Stromal cell of bone marrow (primary cell): ENCODE results near the gene SPINT3.
"Not testable (repeated sequence)": the region's sequence is repeated elsewhere in the genome, so short reads cannot be mapped to it uniquely, and the experiment has no call there.

Source experiments
- DNase-seq: peaks from one replicate; pipeline ENCODE4 v3.0.0-alpha.2; 2012; ENCODE audit warnings: low read depth

Gene SPINT3

DNA sequence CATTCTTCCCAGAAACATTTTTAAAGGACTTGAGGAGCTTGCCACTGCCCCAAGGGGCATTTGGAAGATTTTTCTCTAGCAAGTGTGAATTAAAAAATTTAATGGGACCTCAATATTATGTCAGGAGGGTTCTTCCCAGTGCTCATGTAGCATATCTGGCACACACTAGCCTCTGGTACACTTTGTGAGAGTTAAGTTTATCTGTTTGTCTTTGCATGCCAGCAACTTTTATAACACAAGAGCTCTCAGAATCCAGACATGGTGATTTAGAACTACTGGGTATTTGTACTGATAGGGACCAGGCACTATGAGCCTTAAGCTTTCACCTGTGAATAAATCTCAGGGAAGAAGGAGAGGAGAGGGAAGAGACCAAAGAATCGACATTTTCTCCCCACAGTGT, 12.9 kb downstream of the SPINT3 start:
- no peak for DNase-seq

GRCh38 chr20:45501600-45501999, 13.8 kb downstream of the SPINT3 start:
- DNase-seq = no peak

- DNase-seq = no peak
These were observed 15.4 kb downstream of the SPINT3 start for GRCh38 chr20:45500022-45500421.

DNA sequence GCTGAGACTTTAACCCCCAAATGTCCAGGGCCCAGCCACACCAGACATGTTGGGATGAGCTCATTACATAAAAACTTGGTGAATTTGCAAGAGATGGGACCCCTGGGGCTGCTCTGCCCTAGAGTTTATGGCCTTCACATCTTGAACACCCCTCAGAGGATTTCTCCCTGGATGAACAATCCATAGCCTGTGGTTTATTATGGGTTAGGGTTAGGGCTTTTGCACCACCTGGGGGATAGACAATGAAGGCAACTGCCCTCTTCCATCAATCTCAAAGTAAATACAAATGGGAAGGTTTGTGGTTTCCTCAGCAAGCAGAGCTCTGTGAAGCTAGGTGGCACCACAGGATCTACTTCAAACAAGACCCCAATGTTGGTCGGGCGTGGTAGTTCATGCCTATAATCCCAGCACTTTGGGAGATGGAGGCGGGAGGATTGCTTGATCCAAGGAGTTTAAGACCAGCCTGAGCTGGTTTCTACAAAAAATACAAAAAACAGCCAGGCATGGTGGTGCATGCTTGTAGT, 17.4 kb downstream of the SPINT3 start:
- no peak for DNase-seq

DNA sequence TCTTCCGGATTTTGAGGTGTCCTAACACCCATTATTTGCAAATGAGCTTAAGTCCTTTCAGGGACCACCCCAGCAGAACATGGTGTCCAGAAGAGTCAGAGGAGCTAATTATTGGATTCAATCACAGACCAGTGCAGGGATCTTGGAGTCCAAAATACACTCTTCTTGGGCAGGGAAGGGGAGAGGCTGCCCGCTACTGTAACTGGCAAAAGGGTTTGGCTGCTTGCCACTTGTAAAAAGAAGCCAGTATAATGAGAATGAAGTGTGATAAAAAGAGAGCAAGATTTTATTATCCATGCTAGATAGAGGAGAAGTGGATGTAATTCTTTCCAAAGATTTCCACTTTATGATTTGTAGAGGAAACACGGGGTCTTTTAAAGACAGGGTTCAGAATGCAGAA, 19.3 kb downstream of the SPINT3 start:
- no peak for DNase-seq

GRCh38 chr20:45495501-45495941, 19.9 kb downstream of the SPINT3 start:
- DNase-seq = no peak

GRCh38 chr20:45489083-45489531, 26.3 kb downstream of the SPINT3 start:
- DNase-seq = no peak

DNA sequence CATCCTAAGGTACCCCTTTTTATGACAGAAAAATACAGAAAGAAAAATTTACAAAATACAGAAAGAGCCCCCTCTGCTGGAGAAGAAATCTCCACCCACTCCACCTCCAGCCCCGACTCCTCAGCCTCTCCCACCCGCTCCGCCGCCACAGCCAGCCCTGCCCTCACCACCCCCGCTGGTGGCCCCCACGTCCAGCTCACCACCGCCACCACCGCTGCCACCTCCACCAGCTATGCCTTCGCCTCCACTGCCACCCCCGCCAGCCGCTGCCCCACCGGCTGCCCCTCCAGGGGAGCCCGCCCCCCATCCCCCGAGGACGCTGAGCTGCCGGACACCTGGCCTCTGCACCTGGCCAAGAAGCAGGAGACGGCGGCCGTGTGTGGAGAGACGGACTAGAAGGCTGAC, 28.2 kb downstream of the SPINT3 start:
- DNase-seq = no peak

GRCh38 chr20:45485388-45485787, 30.0 kb downstream of the SPINT3 start:
- no peak for DNase-seq

- no peak for DNase-seq
These were observed 30.7 kb downstream of the SPINT3 start for GRCh38 chr20:45484676-45485075.

DNA sequence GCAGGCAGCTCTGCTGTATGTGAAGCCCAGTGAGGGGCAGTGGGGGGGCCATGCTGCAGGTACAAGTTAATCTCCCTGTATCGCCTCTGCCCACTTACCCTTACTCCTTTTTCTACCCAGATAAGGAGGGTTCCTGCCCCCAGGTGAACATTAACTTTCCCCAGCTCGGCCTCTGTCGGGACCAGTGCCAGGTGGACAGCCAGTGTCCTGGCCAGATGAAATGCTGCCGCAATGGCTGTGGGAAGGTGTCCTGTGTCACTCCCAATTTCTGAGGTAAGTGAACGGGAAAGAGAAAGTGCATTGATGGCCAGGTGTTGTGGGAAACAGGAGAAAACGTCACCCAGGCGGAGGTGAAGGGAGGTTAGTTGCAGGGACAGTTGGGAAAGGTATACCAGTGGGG, 35.6 kb downstream of the SPINT3 start:
- no peak for DNase-seq

- not testable (repeated sequence) for DNase-seq
These were observed 37.8 kb downstream of the SPINT3 start for GRCh38 chr20:45477530-45478148.

GRCh38 chr20:45472286-45472685, 43.1 kb downstream of the SPINT3 start:
- not testable (repeated sequence) for DNase-seq

DNA sequence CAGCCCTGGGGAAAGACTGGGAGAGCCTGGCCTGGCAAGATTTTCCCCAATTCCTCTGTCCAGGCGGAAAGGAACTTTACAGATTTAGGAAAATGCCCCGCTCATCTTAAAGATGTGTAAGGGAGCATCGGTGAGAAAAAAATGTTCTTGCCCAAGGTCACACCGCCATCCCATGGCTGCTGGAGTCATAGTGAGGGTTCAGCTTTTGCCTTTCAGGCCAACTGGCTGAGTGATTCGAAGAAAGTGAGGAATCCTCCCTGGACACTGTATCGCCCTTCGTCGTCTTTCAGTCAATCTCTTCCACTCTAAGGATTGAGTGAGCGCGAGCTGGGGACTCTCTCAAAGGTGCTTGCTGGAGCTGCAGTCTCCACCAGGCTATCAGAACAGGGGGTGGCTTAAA, 44.5 kb downstream of the SPINT3 start:
- no peak for DNase-seq

DNA sequence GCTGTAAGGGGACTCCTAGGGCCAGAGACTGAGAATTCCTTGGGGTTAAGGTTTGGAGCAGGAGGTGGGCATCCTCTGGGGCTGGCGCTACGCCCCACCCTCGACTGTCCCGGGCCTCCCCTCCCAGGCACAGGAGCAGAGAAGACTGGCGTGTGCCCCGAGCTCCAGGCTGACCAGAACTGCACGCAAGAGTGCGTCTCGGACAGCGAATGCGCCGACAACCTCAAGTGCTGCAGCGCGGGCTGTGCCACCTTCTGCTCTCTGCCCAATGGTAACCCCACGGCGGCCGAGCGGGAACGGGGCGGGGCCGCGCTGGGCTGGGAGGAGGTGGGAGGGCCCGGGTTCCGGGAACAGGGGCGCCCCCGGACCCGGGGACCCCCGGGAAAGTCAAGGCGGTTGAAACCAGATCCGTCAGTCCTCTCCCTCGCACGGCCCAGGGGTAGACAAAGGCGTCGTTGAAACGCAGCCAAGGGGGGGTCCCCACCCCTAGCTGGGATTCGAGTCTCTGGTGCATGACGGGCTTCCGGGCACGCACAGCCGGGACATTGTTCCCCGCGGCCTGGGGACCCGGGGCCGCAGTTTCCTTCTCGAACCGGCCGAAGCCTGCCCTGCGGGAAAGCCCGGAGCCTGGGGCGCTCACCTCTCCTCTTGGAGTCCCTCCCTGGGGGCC, 45.0 kb downstream of the SPINT3 start:
- no peak for DNase-seq

DNA sequence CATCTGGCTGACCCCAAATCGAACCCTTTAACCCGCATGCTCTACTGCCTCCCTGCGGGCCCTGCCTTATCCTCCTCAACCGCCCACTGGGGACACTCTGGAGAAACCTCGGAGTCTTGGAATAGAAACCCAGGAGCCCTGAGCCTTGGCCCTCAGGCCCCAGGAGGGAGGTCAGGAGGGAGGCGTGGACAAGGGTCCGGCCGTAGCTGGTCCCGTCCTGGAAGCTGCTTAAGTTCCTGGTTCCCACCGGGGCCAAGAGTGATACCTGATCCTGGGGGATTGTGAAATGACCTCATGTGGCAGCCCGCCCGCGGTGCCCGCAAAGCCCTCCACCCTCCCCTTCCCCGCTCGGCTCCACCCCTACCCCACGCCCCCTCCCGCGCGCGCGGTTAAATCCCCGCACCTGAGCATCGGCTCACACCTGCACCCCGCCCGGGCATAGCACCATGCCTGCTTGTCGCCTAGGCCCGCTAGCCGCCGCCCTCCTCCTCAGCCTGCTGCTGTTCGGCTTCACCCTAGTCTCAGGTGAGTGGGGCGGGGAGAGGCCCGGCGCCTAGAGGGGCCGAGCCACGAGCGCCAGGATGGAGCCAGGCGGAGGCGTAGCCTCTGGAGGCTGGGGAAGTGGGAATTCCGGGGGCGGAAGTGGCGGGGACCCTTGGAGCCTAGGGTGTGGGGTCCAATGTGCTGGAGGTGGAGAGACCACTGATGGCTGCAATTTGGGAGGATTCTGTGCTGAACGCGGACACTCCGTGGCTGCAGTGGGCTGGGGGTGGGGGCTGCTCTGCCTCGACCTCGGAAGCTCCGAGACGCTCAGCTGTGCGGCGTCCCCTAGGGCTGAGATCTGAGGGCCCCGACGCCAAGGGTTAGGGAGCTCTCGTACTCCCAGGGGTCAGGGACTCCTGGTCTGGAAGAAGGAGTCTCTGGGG, 45.8 kb downstream of the SPINT3 start, which contains the start of gene WFDC2:
Gene WFDC2, plus strand, starts transcription at position 418 of the 926 bp plus-strand sequence. Its CDS starts 29 bp downstream, at position 447.
- no peak for DNase-seq

GRCh38 chr20:45467861-45468260, 47.6 kb downstream of the SPINT3 start:
- no peak for DNase-seq

DNA sequence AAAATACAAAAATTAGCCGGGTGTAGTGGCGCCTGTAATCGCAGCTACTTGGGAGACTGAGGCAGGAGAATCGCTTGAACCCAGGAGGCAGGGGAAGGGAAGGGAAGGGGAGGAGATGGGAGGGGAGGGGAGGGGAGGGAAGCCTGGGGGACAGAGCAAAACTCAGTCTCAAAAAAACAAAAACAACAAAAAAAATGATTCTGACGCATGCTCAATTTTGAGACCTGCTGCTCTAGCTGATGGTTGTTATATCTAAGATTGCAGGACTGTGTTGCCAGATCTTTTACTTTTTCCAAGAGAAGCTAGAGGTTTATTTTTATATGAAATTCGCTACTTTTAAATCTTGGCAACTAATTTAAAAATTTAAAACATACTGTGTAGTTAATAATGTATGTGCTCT, 48.2 kb downstream of the SPINT3 start:
- no peak for DNase-seq

GRCh38 chr20:45465491-45466266, 49.7 kb downstream of the SPINT3 start:
- no peak for DNase-seq

DNA sequence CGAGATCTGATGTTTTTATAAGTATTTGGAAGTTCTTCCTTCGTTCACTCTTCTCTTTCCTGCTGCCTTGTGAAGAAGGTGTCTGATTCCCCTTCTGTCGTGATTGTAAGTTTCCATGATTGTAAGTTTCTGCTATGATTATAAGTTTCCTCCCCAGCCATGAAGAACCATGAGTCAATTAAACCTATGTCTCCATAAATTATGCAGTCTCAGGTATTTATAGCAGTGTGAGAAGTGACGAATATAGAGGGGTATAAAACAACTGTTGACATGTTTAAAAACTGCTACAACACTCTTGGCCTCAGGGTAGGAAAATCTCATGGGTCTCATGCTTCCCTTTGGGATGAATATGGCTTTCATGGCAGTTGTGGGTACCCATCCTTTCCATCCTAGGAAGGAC, 51.7 kb downstream of the SPINT3 start:
- no peak for DNase-seq

DNA sequence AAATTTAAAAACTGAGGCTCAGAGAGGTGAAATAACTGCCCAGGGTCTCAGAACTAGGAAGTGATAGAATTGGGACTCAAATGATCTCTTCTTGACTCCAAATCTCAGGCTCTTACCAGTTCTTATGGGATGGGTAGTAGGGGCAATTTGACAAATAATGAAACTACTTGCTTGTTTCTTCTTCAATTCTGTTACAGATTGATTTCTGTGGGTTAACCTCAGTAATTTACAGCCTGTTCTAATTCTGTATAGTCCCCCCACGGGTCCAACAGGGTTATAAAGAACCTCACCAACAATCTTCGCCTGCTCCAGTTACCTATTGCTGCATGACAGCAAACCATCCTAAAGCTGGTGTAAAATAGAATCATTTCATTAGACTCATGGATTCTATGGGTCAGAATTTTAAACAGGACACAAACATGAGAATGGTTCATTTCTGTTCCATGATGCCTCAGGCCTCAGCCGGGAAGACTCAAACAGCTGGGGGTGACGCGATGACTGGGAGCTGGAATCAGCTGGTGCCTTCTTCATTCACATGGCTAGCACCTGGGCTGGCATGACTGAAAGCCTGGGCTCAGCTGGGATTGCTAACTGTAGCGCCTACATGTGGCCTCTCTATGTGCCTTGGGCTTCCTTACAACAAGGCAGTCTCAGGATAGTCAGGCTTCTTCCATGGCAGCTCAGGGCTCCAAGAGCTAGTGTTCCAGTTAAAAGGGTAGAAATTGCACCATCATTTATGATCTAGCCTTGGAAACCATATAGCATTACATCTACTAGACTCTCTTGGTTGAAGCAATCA, 52.5 kb downstream of the SPINT3 start:
- no peak for DNase-seq
